AG04450 (cell line): ENCODE data around the gene CCDC187. TPM values are rescaled to one million over a fixed set of nuclear protein-coding genes. Genes with fewer than 3 reads are reported as not detected.
A peak's percentile ranks its signal among the peaks of the same experiment; 100 is the strongest.

Source experiments
- CTCF ChIA-PET: fragments of 300-600, 350-600 bp; formaldehyde crosslinking; extraction: SDS; loops from one replicate; lab custom pipeline; 2022; ENCODE audit warnings: antibody characterized with exemption, inconsistent platforms; lab: Charles Lee
- POLR2A ChIA-PET: fragments of 350-600 bp; formaldehyde crosslinking; extraction: SDS; loops from one replicate; lab custom pipeline; 2021; ENCODE audit warnings: antibody characterized with exemption, inconsistent platforms; lab: Yijun Ruan, JAX
- DNase-seq: peaks from one replicate; pipeline ENCODE4 v3.0.0-alpha.2; 2011; ENCODE audit warnings: low read depth, low spot score
- H3K27ac ChIP-seq: one replicate; pipeline ENCODE4 v1.5.1; 2012; ENCODE audit warnings: low read depth, low read length, control low read depth
- H3K27me3 ChIP-seq: one replicate; pipeline ENCODE4 v1.6.0; 2012; ENCODE audit warnings: low read length; ENCODE audit not compliant: control insufficient read depth, insufficient read depth
- H3K4me3 ChIP-seq: 2 replicates; pipeline ENCODE4 v1.5.1; 2011; ENCODE audit warnings: mild to moderate bottlenecking, low read depth, low read length, control low read depth
- H3K9me3 ChIP-seq: 2 replicates; pipeline ENCODE4 v1.5.1; 2012; ENCODE audit warnings: low read length; ENCODE audit not compliant: control insufficient read depth, insufficient read depth
- CTCF ChIP-seq: IDR thresholded peaks from 2 replicates; pipeline ENCODE4 v1.5.1; 2011; ENCODE audit warnings: low read depth, low read length, control low read depth, inconsistent platforms
- polyA plus RNA-seq: library from polyadenylated mRNA; depleted of rRNA; stranded (reverse); fragments of >200 nt; gene quantifications from 2 replicates; pipeline ENCODE4 v1.2.3, GENCODE V29; 2011

Gene CCDC187
- polyA plus RNA-seq, 1 experiment, result not detected

DNA sequence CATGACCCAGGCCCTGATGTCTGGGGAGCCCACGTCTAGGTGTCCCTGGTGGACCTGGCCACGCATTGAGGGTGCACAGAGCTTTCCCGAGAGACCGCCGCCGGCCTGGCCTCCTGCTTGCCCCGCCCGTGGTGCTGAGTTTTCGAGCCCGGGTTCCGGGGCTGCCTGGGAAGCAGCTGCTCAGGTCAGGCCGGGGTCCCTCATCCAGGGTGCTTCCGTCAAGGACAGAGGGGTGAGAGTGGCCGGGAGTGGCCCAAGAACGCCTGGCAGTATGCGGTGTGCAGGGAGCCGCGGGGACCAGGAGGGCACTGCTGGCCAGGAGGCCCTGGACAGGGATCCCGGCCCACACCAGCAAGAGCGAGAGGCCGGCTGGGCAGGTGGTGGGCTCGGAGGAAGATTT is 19.6 kb downstream of the CCDC187 start:
- CTCF ChIA-PET, result interaction anchor here (0.5 to 2.6 kb wide), 13 partner anchors 8 to 152 kb away, joined by 3 to 10 read pairs (median 3); no protein-coding TSS in a partner anchor
- POLR2A ChIA-PET, result interaction anchor here (1.1 kb wide), 1 partner anchor 96 kb away, joined by 3 read pairs; no protein-coding TSS in a partner anchor
- Histone ChIP-seq H3K4me3 (no peak overlapping the region), H3K9me3 (peaks cover 13% of the 10 kb centered on the region), H3K27me3 (peaks cover 44% of the 10 kb centered on the region), H3K27ac (no peak overlapping the region)
- no peak for DNase-seq
- TF ChIP-seq CTCF, result no peak

DNA sequence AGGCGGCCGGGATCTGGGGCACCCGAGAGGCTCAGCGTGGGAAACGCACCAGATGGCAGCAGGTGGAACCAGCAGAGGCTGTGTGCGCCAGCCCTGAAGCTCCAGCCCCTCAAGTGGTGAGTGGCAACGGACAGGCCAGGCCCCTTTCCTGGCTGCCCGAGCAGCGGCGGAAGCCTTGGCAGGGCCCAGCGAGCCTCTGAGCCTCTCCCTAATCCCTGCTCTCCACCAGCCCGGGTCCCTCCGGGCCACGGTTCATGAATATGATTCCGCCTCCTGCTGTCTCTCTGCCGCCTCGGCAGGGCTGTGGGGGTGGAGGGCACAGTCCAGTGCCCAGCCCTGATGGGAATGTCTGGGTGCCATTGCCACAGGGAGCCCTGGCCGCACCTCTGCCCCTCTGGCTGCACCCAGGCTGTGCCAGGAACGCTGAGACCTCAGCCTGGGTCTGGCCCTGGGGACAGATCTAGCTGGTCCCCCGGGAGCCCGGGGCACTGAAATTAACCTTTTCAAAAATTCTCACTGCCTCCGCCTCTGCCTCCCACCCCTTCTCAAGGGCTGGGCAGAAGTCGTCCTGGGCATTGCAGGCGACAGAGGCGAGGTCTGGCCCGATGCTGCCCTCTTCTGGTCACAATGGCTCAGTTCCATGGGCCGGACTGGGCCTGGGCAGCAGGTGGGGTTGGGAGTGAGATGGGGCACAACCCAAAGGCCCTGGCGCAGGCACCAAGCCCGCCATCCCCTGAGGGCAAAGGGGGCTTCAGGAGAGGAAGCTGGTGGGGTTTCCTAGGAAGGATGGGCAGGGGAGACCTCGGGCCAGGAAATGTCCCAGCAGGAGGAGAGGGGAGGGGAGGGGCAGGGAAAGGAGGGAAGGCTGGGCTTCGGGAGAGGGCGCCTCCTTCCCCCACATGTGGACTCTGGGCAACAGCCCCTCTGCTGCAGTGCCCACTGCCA is 20.3 kb downstream of the CCDC187 start:
- POLR2A ChIA-PET, result interaction anchor here (1.1 kb wide), 1 partner anchor 97 kb away, joined by 3 read pairs; no protein-coding TSS in a partner anchor
- CTCF ChIA-PET, result interaction anchor here (0.5 to 2.6 kb wide), 16 partner anchors 8 to 315 kb away, joined by 3 to 10 read pairs (median 3); no protein-coding TSS in a partner anchor
- TF ChIP-seq CTCF, result peak; percentile 81
- DNase-seq, result peak; percentile 20
- peaks cover 16% of the 10 kb centered on the region for H3K9me3 ChIP-seq
- no peak overlapping the region for H3K27ac ChIP-seq
- peaks cover 47% of the 10 kb centered on the region for H3K27me3 ChIP-seq
- no peak overlapping the region for H3K4me3 ChIP-seq

- DNase-seq, result no peak
- H3K4me3 ChIP-seq, result no peak overlapping the region
- H3K27me3 ChIP-seq, result peaks cover 41% of the 10 kb centered on the region
- ChIA-PET POLR2A (no interaction called here), CTCF (interaction anchor here (0.8 to 2.6 kb wide), 4 partner anchors 57 to 114 kb away, joined by 3 to 10 read pairs (median 8); no protein-coding TSS in a partner anchor)
- H3K27ac ChIP-seq, result no peak overlapping the region
- TF ChIP-seq CTCF, result no peak
- peaks cover 16% of the 10 kb centered on the region for H3K9me3 ChIP-seq
Measured at GRCh38 chr9:136282272-136282861, 21.5 kb downstream of the CCDC187 start.

- no peak overlapping the region for H3K27ac ChIP-seq
- H3K9me3 ChIP-seq, result peaks cover 16% of the 10 kb centered on the region
- ChIA-PET POLR2A (no interaction called here), CTCF (no interaction called here)
- peaks cover 36% of the 10 kb centered on the region for H3K27me3 ChIP-seq
- no peak overlapping the region for H3K4me3 ChIP-seq
- no peak for DNase-seq
- no peak for TF ChIP-seq CTCF
Measured at GRCh38 chr9:136281421-136282271, 22.2 kb downstream of the CCDC187 start.
